ENCODE results near the gene FBXO24.

- TF ChIP-seq CTCF (IDR thresholded peaks at IDR 0.05) (no peak), POLR2A (IDR thresholded peaks at IDR 0.05) (no peak)
These were observed 28.3 kb downstream of the FBXO24 start for GRCh38 chr7:100614308-100614861.

Measured in right lobe of liver (tissue), 4 donors.